Ovary (tissue), 9 donors: Measurements from ENCODE around the gene SEC11C. TPM values are rescaled to one million over a fixed set of nuclear protein-coding genes. Genes with fewer than 3 reads are reported as not detected.

Experiments
- DNase-seq, 5 donors: peaks; one replicate each; pipeline ENCODE4 v3.0.0-alpha.2; 2019 to 2020
- H3K27ac ChIP-seq, 2 donors: fragments of 200-600 bp; one replicate each; pipeline versions ENCODE4 v1.5.1 to v1.8.0; 2019 to 2022
- H3K27me3 ChIP-seq: fragments of 200-600 bp; one replicate; pipeline ENCODE4 v1.8.0; 2022
- H3K36me3 ChIP-seq: fragments of 200-600 bp; sonication (generic); one replicate; pipeline ENCODE4 v1.5.1; 2019
- H3K4me1 ChIP-seq: one replicate; pipeline ENCODE4 v1.8.1; 2013; ENCODE audit warnings: mild to moderate bottlenecking, moderate library complexity; ENCODE audit not compliant: insufficient read depth
- H3K4me3 ChIP-seq: fragments of 200-600 bp; sonication (generic); one replicate; pipeline ENCODE4 v1.5.1; 2017
- H3K9me3 ChIP-seq, 2 donors: fragments of 200-600 bp in 1 of 2; sonication (generic) in 1 of 2; one replicate each; pipeline versions ENCODE4 v1.5.1 to v1.8.1; 2013 to 2019; ENCODE audit warnings: mild to moderate bottlenecking in 1 of 2, moderate library complexity in 1 of 2
- EP300 ChIP-seq: sonication (generic); formaldehyde crosslinking; IDR thresholded peaks from one replicate; pipeline ENCODE4 v1.6.1; 2017; ENCODE audit warnings: antibody characterized with exemption
- POLR2A ChIP-seq: fragments of 450-650 bp; IDR thresholded peaks from one replicate; pipeline ENCODE4 v1.6.1; 2017; ENCODE audit warnings: antibody characterized with exemption, mild to moderate bottlenecking, moderate library complexity
- WGBS, 3 donors: extraction: QIAGEN DNeasy Blood & Tissue Kit in 1 of 3; methylation state at CpG; one replicate each; pipeline versions ENCODE4 v1.1.5 to v1.1.7; 2013 to 2017; 5-methylcytosine and 5-hydroxymethylcytosine counted together
- intact Hi-C, 4 donors: fragments of 100-400 bp; cut with DNase I; formaldehyde crosslinking; loops; one replicate each; pipeline versions ENCODE4 v1.11.0 to v1.15.1; 2022 to 2023
- polyA plus RNA-seq, 2 donors: library from polyadenylated mRNA; stranded (reverse); fragments of 200-250 nt in 1 of 2; fragments of 350-450 nt in 1 of 2; fragmentation: Illumina TruSeq in 1 of 2; extraction: RNeasy Lipid Tissue Mini Kit (QIAGEN cat#74804) in 1 of 2; gene quantifications; one replicate each; pipeline ENCODE4 v1.2.3, GENCODE V29; 2013 to 2014
- total RNA-seq, 7 donors: library from RNA; depleted of rRNA in 2 of 7; stranded (reverse); fragments of >200 nt in 2 of 7; fragmentation: NEBNext Ultra II Directional in 3 of 7; extraction: Animal tissue kit (Norgen Biotek cat#: 25700) in 3 of 7; gene quantifications; one replicate each; pipeline versions ENCODE4 v1.1.0 to v1.2.4, GENCODE V29; 2016 to 2023
- TF ChIP-seq, protein P1 (sequence below), 3 donors: fragments of 450-650 bp in 2 of 3; fragments of 200-600 bp in 1 of 3; IDR thresholded peaks; one replicate each; pipeline versions ENCODE4 v1.5.1 to v1.8.0; 2016 to 2022; ENCODE audit warnings: antibody characterized with exemption in 3 of 3, mild to moderate bottlenecking in 1 of 3
- donor health status: DM: no; HTN: no; CAD: no; lungs with moderate emphysema.
- donor health status: DM: no; HTN: no; CAD: no.
- donor health status: Bipolar disorder and iron deficiency.
- donor health status: DM: yes; HTN: yes; CAD: no.
- donor health status: DM: no; HTN: no; CAD: no.
- donor health status: DM: yes; HTN: yes; CAD: no.

SEC11C gene
- total and polyA plus RNA-seq, 9 donors: 14.4 to 68.4 (median 32.2) TPM

DNA sequence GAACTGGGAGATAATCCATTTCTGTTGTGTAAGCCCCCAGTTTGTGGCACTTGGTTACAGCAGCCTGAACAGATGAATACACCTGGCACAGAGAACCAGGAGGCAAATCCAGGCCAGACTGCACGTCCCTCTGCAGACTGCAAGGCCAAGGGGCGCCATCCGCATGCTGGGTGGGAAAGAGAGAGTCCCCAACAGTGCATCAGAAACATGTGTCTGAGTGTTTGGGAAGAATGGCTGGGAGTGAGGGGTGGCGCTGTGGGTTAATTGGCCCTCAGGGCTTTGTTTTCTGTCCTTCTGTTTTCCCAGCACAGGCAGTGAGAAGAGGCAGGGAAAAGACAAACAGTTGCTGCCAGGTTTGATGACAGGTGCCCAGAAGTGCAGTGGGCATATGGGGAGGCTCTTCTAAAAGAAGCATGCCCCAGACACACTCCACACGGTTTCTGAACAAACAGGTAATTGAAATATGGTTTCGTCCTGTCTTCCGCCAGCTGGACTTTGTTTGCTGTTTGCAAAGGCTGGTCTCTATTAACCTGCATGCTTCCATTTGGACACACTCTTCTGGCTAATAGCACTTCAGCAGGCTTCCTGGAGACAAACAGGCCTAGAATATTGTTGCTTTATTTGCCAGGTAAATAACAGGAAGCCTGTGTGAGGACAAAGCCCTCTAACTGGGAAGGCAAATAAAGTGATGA is 43.4 kb upstream of the SEC11C start:
- Histone ChIP-seq H3K4me3 (no peak overlapping the region), H3K27ac (no peak overlapping the region), H3K36me3 (no peaks in the 10 kb centered on the region), H3K4me1 (no peaks in the 10 kb centered on the region), H3K9me3 (no peaks in the 10 kb centered on the region), H3K27me3 (no peaks in the 10 kb centered on the region)
- DNase-seq: no peak
- intact Hi-C loops: no loop called here
- TF ChIP-seq POLR2A (no peak), EP300 (no peak)
- TF ChIP-seq, protein P1, sequence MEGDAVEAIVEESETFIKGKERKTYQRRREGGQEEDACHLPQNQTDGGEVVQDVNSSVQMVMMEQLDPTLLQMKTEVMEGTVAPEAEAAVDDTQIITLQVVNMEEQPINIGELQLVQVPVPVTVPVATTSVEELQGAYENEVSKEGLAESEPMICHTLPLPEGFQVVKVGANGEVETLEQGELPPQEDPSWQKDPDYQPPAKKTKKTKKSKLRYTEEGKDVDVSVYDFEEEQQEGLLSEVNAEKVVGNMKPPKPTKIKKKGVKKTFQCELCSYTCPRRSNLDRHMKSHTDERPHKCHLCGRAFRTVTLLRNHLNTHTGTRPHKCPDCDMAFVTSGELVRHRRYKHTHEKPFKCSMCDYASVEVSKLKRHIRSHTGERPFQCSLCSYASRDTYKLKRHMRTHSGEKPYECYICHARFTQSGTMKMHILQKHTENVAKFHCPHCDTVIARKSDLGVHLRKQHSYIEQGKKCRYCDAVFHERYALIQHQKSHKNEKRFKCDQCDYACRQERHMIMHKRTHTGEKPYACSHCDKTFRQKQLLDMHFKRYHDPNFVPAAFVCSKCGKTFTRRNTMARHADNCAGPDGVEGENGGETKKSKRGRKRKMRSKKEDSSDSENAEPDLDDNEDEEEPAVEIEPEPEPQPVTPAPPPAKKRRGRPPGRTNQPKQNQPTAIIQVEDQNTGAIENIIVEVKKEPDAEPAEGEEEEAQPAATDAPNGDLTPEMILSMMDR (IDR thresholded peaks at IDR 0.05): no peak
- 75 to 81% (median 79%) methylated on average over 7 of the region's 7 CpGs for WGBS, 3 donors

DNA sequence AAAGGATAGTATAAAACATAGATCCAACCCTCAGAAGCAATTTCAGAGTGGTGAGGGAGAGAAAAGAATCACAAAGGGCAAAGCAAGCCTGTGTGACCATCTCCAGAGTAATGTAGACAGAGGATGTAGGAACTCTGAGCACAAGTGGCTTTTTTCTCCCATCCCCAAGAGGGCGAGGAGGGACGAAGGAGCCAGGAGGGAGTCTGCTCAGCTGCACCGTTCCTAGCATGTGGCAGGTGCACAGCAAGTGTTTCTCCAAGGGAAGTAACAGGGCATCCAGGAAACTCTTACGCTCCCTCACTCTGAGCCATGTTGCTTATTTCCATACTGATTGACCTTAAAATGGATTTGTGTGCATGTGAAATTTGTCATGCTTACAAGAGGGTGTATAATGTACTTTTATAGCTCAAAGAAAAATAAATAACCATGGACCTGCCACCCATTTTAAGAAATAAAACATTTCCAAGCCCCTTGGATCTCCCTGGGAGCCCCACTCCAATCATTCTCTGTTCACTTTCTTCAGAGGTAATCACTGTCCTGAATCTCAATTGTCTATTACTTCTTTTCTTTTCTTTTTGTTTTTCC is 37.8 kb upstream of the SEC11C start:
- 35 to 47% (median 40%) methylated on average over 4 of the region's 4 CpGs for WGBS, 3 donors
- H3K4me1 ChIP-seq: no peaks in the 10 kb centered on the region

DNA sequence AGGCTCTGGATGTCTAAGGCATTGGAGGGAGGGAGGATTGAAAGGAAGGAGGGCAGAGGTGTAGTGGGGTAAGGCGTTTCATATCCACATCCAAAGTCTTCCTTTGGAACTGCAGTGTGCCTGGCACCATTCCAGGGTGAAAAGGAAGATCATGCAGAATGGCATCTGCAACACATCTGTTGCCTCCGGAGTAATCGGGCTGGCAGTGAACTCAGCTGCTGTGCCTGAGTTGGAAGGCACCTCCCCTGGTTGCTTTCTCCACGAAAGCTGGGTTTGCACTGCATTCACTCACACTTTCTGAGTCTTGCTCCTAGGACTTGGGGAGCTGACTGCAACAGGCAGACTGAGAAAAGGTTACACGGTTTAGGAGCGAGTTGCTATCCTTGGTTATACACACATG is 30.3 kb upstream of the SEC11C start:
- intact Hi-C loops: no loop called here
- H3K4me3 ChIP-seq: no peak overlapping the region
- 18 to 36% (median 31%) methylated on average over 6 of the region's 6 CpGs for WGBS, 3 donors
- no peaks in the 10 kb centered on the region for H3K27me3 ChIP-seq
- no peaks in the 10 kb centered on the region for H3K4me1 ChIP-seq
- no peaks in the 10 kb centered on the region for H3K36me3 ChIP-seq
- H3K9me3 ChIP-seq: no peaks in the 10 kb centered on the region
- no peak for DNase-seq
- no peak overlapping the region for H3K27ac ChIP-seq
- TF ChIP-seq POLR2A (no peak), EP300 (no peak)
- TF ChIP-seq, protein P1 (IDR thresholded peaks at IDR 0.05): no peak

More for the DNA sequence above, 37.8 kb upstream of the SEC11C start:
- intact Hi-C loops: no loop called here
- Histone ChIP-seq H3K36me3 (no peaks in the 10 kb centered on the region), H3K9me3 (no peaks in the 10 kb centered on the region), H3K4me3 (no peak overlapping the region), H3K27me3 (no peaks in the 10 kb centered on the region), H3K27ac (no peak overlapping the region)
- no peak for TF ChIP-seq EP300
- TF ChIP-seq, protein P1 (IDR thresholded peaks at IDR 0.05): no peak
- TF ChIP-seq POLR2A: no peak
- no peak for DNase-seq

DNA sequence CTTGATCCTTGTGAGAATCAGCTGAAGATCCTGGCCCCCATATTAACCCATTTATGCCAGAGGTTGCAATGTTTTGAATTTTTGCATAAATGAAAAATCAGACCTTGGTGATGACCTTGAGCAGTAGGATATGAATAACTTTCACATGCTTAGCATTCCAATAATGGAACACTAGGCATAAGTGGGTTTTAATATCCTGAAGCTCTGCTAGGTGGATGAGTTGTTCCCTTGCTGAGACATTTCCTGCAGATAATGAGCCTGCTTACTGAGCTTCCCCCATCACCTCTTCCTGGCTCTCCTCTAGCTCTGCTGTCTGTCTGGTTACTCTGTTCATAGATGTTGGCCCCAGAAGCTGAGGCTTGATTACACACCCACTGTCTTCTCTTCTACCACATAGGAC is 25.5 kb upstream of the SEC11C start:
- intact Hi-C loops: no loop called here
- Histone ChIP-seq H3K4me1 (no peaks in the 10 kb centered on the region), H3K36me3 (no peaks in the 10 kb centered on the region), H3K27ac (no peak overlapping the region), H3K27me3 (no peaks in the 10 kb centered on the region), H3K4me3 (no peak overlapping the region), H3K9me3 (no peaks in the 10 kb centered on the region)
- TF ChIP-seq POLR2A: no peak
- no peak for TF ChIP-seq EP300
- TF ChIP-seq, protein P1 (IDR thresholded peaks at IDR 0.05): no peak
- no peak for DNase-seq
